Measurements from ENCODE around the gene RRAD. TPM values are rescaled to one million over a fixed set of nuclear protein-coding genes. Genes with fewer than 3 reads are reported as not detected.

Gene RRAD
- polyA plus RNA-seq, 1 experiment, result 3.8 TPM

GRCh38 chr16:66903544-66904427 lies 21.5 kb downstream of the RRAD start:
- TF ChIP-seq CTCF (IDR thresholded peaks at IDR 0.05; ENCODE audit: insufficient read depth, low read depth, low read length), result no peak
- H3K27me3 ChIP-seq (ENCODE audit: control insufficient read depth, insufficient read depth, low read length), result no peaks in the 10 kb centered on the region; the same call in none of the 2 replicates
- H3K36me3 ChIP-seq (ENCODE audit: control insufficient read depth, insufficient read depth, low read length), result no peaks in the 10 kb centered on the region
- no peak overlapping the region for H3K4me3 ChIP-seq (ENCODE audit: low read depth, low read length)
- no peak for DNase-seq (ENCODE audit: low read depth)
- ChIA-PET POLR2A (no interaction called here), CTCF (interaction anchor here (0.6 to 5.0 kb wide), 5 partner anchors 9 to 27 kb away, joined by 3 to 33 read pairs (median 4); partner anchors contain the start of gene CDH16)

GRCh38 chr16:66902648-66903543 lies 22.4 kb downstream of the RRAD start:
- Histone ChIP-seq H3K36me3 (ENCODE audit: control insufficient read depth, insufficient read depth, low read length) (no peaks in the 10 kb centered on the region), H3K27me3 (ENCODE audit: control insufficient read depth, insufficient read depth, low read length) (no peaks in the 10 kb centered on the region; the same call in none of the 2 replicates), H3K4me3 (ENCODE audit: low read depth, low read length) (no peak overlapping the region)
- ChIA-PET CTCF (interaction anchor here (0.6 to 5.0 kb wide), 7 partner anchors 8 to 34 kb away, joined by 3 to 33 read pairs (median 4); partner anchors contain the start of gene CDH16), POLR2A (no interaction called here)
- no peak for DNase-seq (ENCODE audit: low read depth)
- no peak for TF ChIP-seq CTCF (IDR thresholded peaks at IDR 0.05; ENCODE audit: insufficient read depth, low read depth, low read length)

GRCh38 chr16:66901626-66902025 lies 23.7 kb downstream of the RRAD start:
- Histone ChIP-seq H3K27me3 (ENCODE audit: control insufficient read depth, insufficient read depth, low read length) (no peaks in the 10 kb centered on the region), H3K4me3 (ENCODE audit: low read depth, low read length) (no peak overlapping the region), H3K36me3 (ENCODE audit: control insufficient read depth, insufficient read depth, low read length) (no peaks in the 10 kb centered on the region)
- ChIA-PET POLR2A (no interaction called here), CTCF (interaction anchor here (1.0 to 10.6 kb wide), 6 partner anchors 9 to 254 kb away, joined by 3 to 118 read pairs (median 4); partner anchors contain the start of genes CDH16 and RRAD)
- DNase-seq (ENCODE audit: low read depth), result no peak
- TF ChIP-seq CTCF (IDR thresholded peaks at IDR 0.05; ENCODE audit: insufficient read depth, low read depth, low read length), result no peak

- Histone ChIP-seq H3K27me3 (ENCODE audit: control insufficient read depth, insufficient read depth, low read length) (no peaks in the 10 kb centered on the region), H3K4me3 (ENCODE audit: low read depth, low read length) (no peak overlapping the region), H3K36me3 (ENCODE audit: control insufficient read depth, insufficient read depth, low read length) (no peaks in the 10 kb centered on the region)
- no peak for TF ChIP-seq CTCF (IDR thresholded peaks at IDR 0.05; ENCODE audit: insufficient read depth, low read depth, low read length)
- DNase-seq (ENCODE audit: low read depth), result no peak
- ChIA-PET POLR2A (no interaction called here), CTCF (interaction anchor here (1.1 to 10.6 kb wide), 5 partner anchors 10 to 254 kb away, joined by 3 to 118 read pairs (median 4); partner anchors contain the start of gene RRAD)
Observed at GRCh38 chr16:66900721-66901441, 24.5 kb downstream of the RRAD start.
